ENCODE data around the gene CR1.
"Not testable (repeated sequence)": the region's sequence is repeated elsewhere in the genome, so short reads cannot be mapped to it uniquely, and the experiment has no call there.

Gene CR1

DNA sequence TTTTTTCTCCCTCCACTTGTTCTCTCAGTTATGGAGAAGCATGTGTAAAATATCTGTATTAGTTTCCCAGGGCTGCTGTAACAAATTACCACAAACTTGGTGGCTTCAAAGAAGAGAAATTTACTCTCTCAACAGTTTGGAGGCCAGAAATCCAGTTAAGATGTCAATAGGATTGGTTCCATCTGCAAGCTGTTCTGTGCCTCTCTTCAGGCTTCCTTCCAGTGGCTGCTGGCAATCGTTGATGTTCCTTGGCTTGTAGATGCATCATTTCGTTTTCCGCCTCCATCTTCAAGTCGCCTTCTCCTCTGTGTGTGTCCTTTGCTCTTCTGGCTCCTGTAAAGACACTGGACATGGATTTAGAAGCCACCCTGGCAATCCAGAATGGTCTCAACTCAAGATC is 194.6 kb downstream of the CR1 start:
- H3K4me3 ChIP-seq (ENCODE audit: low read depth in 1 of 2, low read length in 2 of 2); ATAC-seq (ENCODE audit: insufficient read depth, low read depth); H3K27me3 ChIP-seq (ENCODE audit: insufficient read depth, low read length, poor library complexity); H2AFZ ChIP-seq (ENCODE audit: low read depth, low read length); H3K27ac ChIP-seq (ENCODE audit: low read length); H4K20me1 ChIP-seq (ENCODE audit: insufficient read depth, low read length); H3K9ac ChIP-seq (ENCODE audit: low read depth, low read length); H3K4me1 ChIP-seq (ENCODE audit: insufficient read depth, low read length); H3K9me3 ChIP-seq (ENCODE audit: insufficient read depth, low read length, severe bottlenecking); H3K79me2 ChIP-seq (ENCODE audit: insufficient read depth, low read length); H3K36me3 ChIP-seq (ENCODE audit: insufficient read depth, low read length); H3K4me2 ChIP-seq (ENCODE audit: insufficient read depth, low read length); DNase-seq: not testable (repeated sequence)

DNA sequence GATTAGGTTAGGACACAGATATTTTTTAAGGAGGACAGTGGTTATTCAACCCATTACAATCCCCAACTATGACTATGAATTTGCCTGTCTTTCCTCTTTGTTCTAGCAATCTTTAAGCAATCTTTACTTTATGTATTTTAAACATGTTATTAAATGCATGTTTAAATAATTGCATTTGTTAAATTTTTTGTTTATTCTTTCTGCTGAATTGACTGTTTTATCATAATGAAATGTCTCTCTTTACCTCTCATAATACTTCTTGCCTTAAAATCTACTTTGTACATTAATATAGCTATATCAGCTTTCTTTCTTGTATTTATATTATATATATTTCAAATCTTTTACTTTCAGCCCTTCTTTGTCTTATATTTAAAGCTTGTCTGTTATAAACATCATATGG is 195.1 kb downstream of the CR1 start:
- Histone ChIP-seq H3K9me3 (ENCODE audit: insufficient read depth, low read length, severe bottlenecking) (no peaks in the 10 kb centered on the region), H3K4me1 (ENCODE audit: insufficient read depth, low read length) (no peaks in the 10 kb centered on the region), H2AFZ (ENCODE audit: low read depth, low read length) (no peak overlapping the region), H3K79me2 (ENCODE audit: insufficient read depth, low read length) (no peaks in the 10 kb centered on the region), H3K27ac (ENCODE audit: low read length) (no peak overlapping the region), H3K4me2 (ENCODE audit: insufficient read depth, low read length) (no peak overlapping the region), H4K20me1 (ENCODE audit: insufficient read depth, low read length) (no peaks in the 10 kb centered on the region), H3K9ac (ENCODE audit: low read depth, low read length) (no peak overlapping the region), H3K36me3 (ENCODE audit: insufficient read depth, low read length) (no peaks in the 10 kb centered on the region), H3K4me3 (ENCODE audit: low read depth in 1 of 2, low read length in 2 of 2) (no peak overlapping the region), H3K27me3 (ENCODE audit: insufficient read depth, low read length, poor library complexity) (peaks cover 9% of the 10 kb centered on the region)
- ATAC-seq (ENCODE audit: insufficient read depth, low read depth) = no peak
- TF ChIP-seq, protein P1, sequence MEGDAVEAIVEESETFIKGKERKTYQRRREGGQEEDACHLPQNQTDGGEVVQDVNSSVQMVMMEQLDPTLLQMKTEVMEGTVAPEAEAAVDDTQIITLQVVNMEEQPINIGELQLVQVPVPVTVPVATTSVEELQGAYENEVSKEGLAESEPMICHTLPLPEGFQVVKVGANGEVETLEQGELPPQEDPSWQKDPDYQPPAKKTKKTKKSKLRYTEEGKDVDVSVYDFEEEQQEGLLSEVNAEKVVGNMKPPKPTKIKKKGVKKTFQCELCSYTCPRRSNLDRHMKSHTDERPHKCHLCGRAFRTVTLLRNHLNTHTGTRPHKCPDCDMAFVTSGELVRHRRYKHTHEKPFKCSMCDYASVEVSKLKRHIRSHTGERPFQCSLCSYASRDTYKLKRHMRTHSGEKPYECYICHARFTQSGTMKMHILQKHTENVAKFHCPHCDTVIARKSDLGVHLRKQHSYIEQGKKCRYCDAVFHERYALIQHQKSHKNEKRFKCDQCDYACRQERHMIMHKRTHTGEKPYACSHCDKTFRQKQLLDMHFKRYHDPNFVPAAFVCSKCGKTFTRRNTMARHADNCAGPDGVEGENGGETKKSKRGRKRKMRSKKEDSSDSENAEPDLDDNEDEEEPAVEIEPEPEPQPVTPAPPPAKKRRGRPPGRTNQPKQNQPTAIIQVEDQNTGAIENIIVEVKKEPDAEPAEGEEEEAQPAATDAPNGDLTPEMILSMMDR (IDR thresholded peaks at IDR 0.05; ENCODE audit: borderline replicate concordance, extremely low read depth, low read length, poor library complexity, severe bottlenecking) = no peak
- no peak for TF ChIP-seq EZH2 (IDR thresholded peaks at IDR 0.05; ENCODE audit: borderline replicate concordance, low read depth, low read length, severe bottlenecking)
- DNase-seq = no peak
